ENCODE measurements around the gene SNED1.
"Not testable (repeated sequence)": the region's sequence is repeated elsewhere in the genome, so short reads cannot be mapped to it uniquely, and the experiment has no call there.

Gene SNED1

DNA sequence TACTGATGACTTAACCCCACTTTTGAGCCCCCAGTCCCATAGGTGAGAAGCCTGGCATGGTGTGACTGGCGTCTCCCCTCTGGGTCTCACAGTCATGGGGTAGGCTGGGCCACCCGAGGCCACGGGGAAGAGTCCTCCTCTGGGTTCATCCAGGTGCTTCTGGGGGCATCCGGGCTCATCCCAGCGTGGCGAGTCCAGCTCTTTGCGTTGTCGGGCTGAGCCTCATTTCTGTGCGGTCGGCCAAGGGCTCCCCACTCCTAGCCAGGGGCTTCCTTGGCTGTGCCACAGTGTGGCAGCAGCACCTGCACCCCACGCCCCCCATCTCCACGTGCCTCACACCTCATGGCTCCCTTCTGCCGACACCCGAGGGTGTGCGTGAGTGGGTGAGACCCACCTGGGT, 27.6 kb upstream of the SNED1 start:
- TF ChIP-seq, protein P1, sequence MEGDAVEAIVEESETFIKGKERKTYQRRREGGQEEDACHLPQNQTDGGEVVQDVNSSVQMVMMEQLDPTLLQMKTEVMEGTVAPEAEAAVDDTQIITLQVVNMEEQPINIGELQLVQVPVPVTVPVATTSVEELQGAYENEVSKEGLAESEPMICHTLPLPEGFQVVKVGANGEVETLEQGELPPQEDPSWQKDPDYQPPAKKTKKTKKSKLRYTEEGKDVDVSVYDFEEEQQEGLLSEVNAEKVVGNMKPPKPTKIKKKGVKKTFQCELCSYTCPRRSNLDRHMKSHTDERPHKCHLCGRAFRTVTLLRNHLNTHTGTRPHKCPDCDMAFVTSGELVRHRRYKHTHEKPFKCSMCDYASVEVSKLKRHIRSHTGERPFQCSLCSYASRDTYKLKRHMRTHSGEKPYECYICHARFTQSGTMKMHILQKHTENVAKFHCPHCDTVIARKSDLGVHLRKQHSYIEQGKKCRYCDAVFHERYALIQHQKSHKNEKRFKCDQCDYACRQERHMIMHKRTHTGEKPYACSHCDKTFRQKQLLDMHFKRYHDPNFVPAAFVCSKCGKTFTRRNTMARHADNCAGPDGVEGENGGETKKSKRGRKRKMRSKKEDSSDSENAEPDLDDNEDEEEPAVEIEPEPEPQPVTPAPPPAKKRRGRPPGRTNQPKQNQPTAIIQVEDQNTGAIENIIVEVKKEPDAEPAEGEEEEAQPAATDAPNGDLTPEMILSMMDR (IDR thresholded peaks at IDR 0.05; ENCODE audit: insufficient read depth, low read length, poor library complexity, severe bottlenecking): no peak
- no peaks in the 10 kb centered on the region; the same call in none of the 2 replicates for H3K27me3 ChIP-seq (replicated peaks; ENCODE audit: control insufficient read depth, insufficient read depth, low read length)
- H3K4me3 ChIP-seq (replicated peaks; ENCODE audit: low read depth, low read length): no peak overlapping the region
- DNase-seq (ENCODE audit: extremely low read depth, insufficient read length): no peak
- H3K36me3 ChIP-seq (ENCODE audit: control insufficient read depth, insufficient read depth, low read length): no peaks in the 10 kb centered on the region

DNA sequence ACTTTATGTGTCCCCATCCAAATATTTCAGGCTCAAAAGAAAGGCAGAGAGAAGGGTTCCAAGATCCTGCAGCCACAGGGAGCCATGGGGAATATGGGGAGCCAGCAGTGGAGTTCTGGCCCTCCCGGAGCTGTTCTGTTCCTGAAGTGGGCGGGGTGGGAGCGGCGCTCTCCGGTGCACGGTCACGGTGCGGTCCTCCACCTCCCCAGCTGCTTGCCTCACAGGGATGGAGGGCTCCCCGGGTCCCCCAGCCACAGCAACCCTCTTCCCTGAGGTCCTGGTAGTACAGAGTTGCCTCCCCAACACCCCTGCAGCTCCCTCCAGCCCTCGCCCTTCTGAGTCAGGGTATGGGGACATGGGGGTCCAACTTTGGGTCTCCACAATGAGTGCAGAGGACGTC, 26.2 kb upstream of the SNED1 start:
- TF ChIP-seq, protein P1 (IDR thresholded peaks at IDR 0.05; ENCODE audit: insufficient read depth, low read length, poor library complexity, severe bottlenecking): no peak
- Histone ChIP-seq H3K36me3 (ENCODE audit: control insufficient read depth, insufficient read depth, low read length) (no peaks in the 10 kb centered on the region), H3K4me3 (replicated peaks; ENCODE audit: low read depth, low read length) (no peak overlapping the region), H3K27me3 (replicated peaks; ENCODE audit: control insufficient read depth, insufficient read depth, low read length) (no peaks in the 10 kb centered on the region; the same call in none of the 2 replicates)
- DNase-seq (ENCODE audit: extremely low read depth, insufficient read length): no peak

DNA sequence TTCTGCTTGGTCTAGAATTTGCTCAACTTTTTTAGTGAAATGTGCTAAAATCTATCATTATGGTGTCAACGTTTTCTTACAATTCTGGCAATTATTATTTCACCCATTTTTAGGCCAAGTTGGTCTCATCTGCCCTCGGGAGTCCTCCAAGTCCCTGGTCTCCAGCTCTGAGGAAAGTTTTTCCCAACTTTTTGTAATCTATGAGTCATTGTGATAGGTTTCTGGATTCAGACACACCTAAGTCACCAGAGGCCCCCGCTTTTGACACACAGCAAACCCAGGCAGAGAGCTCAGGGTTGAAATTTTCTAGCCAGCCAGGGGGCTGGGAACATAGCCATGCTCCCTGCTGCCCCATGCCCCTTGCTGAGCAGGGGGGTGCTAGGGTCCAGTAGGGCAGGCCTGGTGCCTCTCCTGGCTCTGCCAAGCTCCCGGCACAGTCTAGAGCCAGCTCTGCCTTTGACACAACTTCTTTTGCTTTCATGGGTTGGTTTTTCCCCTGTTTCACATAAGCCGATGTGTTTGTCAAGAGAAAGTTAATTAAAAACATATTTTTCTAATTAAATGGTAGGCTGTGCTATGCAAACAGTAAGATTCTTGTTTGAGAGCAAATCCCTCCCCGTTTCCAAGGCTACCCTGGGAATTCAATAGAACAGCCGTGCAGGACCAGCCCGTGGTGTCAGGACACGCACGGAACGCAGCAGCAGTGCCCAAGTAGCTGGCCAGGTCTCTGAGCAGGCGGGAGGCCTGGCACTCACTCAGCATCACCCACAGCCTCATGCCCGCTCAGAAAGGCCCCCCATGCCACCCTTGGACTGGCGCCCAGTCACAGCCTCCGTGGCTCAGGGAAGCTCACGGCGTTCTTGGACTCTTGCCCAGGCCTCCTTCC, 25.5 kb upstream of the SNED1 start:
- Histone ChIP-seq H3K27me3 (replicated peaks; ENCODE audit: control insufficient read depth, insufficient read depth, low read length) (no peaks in the 10 kb centered on the region; the same call in none of the 2 replicates), H3K4me3 (replicated peaks; ENCODE audit: low read depth, low read length) (no peak overlapping the region), H3K36me3 (ENCODE audit: control insufficient read depth, insufficient read depth, low read length) (no peaks in the 10 kb centered on the region)
- no peak for DNase-seq (ENCODE audit: extremely low read depth, insufficient read length)
- TF ChIP-seq, protein P1 (IDR thresholded peaks at IDR 0.05; ENCODE audit: insufficient read depth, low read length, poor library complexity, severe bottlenecking): no peak

DNA sequence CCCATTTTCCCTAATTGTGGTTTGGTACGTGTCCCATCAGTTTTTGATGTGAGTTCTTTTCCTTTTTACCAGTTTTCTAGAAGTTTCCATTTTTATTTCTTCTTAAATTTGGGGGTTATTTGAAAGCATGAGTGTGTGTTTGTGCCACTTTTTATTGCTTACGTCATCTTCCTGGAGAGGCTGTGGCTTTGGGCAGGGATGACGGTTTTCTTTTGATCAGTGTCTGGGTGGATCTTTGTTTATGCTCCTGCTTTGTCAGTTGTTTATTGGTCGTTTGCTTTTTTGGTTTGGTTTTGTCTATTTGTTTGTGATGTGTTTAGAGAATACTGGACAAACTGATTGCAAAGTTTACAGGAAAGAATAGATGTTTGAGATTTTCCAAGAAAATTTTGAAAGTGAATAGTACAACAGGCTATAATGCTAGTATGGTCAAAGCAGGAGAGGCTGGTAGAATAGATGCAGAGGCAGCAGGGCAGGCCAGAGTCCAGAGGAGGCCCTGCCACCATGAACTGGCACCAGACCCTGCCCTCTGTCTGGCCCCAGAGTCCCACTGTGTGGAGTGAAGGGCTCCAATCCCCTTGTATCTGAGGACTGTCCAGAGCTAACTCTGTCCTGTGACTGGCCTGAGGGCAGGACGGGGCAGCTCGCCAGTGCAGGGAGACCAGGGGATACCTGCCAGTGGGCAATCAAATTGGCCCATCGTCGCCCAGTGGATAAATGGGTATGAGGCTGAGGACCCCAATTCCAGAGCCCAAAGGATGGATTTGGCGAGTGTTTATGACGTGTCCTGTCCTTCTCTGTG, 23.4 kb upstream of the SNED1 start:
- Histone ChIP-seq H3K4me3 (replicated peaks; ENCODE audit: low read depth, low read length) (no peak overlapping the region), H3K36me3 (ENCODE audit: control insufficient read depth, insufficient read depth, low read length) (no peaks in the 10 kb centered on the region), H3K27me3 (replicated peaks; ENCODE audit: control insufficient read depth, insufficient read depth, low read length) (no peaks in the 10 kb centered on the region; the same call in none of the 2 replicates)
- TF ChIP-seq, protein P1 (IDR thresholded peaks at IDR 0.05; ENCODE audit: insufficient read depth, low read length, poor library complexity, severe bottlenecking): no peak
- no peak for DNase-seq (ENCODE audit: extremely low read depth, insufficient read length)

DNA sequence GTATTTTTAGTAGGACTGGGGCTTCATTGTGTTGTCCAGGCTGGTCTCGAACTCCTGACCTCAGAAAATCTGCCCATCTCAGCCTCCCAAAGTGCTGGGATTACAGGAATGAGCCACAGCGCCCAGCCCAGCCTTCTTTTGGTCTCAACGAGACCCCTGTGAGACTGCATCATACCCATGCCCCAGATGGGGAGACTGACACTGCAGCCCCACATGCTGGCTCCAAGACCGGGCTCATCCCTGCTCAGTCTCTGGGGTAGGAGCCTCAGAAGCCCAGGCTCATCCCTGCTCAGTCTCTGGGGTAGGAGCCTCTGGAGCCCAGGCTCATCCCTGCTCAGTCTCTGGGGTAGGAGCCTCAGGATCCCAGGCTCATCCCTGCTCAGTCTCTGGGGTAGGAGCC, 22.5 kb upstream of the SNED1 start:
- DNase-seq (ENCODE audit: extremely low read depth, insufficient read length); H3K36me3 ChIP-seq (ENCODE audit: control insufficient read depth, insufficient read depth, low read length); H3K27me3 ChIP-seq (replicated peaks; ENCODE audit: control insufficient read depth, insufficient read depth, low read length); H3K4me3 ChIP-seq (replicated peaks; ENCODE audit: low read depth, low read length): not testable (repeated sequence)

DNA sequence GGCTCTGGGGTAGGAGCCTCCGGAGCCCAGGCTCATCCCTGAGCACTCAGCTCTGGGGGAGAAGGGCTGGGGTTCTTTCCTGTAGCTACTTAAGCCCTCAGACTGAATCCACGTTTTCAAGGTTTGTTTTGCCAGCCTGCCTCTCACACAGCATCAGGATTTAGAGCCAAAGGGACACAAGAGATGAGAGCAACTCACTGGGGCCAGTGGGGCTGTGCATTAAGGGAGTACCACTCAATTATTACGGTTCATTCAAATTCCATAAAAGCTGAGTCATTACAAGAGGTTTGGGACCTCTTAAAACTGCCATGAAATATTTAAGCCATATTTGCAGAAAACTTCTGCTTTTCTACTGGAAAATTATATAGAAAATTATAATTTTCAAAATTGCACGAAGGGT, 17.1 kb upstream of the SNED1 start:
- Histone ChIP-seq H3K36me3 (ENCODE audit: control insufficient read depth, insufficient read depth, low read length) (no peaks in the 10 kb centered on the region), H3K4me3 (replicated peaks; ENCODE audit: low read depth, low read length) (no peak overlapping the region), H3K27me3 (replicated peaks; ENCODE audit: control insufficient read depth, insufficient read depth, low read length) (peaks cover 2% of the 10 kb centered on the region; the same call in 1 of the 2 replicates)
- TF ChIP-seq, protein P1 (IDR thresholded peaks at IDR 0.05; ENCODE audit: insufficient read depth, low read length, poor library complexity, severe bottlenecking): no peak
- DNase-seq (ENCODE audit: extremely low read depth, insufficient read length): no peak

Data from GM06990 (cell line).